Right lobe of liver (tissue), 4 donors: Measurements from ENCODE around the gene CROCC2.

Experiments
- POLR2A ChIP-seq: fragments of 450-650 bp; IDR thresholded peaks from one replicate; pipeline ENCODE4 v1.6.1; 2017; ENCODE audit warnings: antibody characterized with exemption, mild to moderate bottlenecking
- TF ChIP-seq, protein P1 (sequence below), 4 donors: fragments of 200-600 bp in 3 of 4; fragments of 450-650 bp in 1 of 4; IDR thresholded peaks; one replicate each; pipeline versions ENCODE4 v1.5.1 to v1.8.0; 2016 to 2022; ENCODE audit warnings: antibody characterized with exemption in 4 of 4, mild to moderate bottlenecking in 2 of 4
- donor health status: DM: no; HTN: no; CAD: no.
- donor health status: DM: no; HTN: no; CAD: no.
- donor health status: DM: no; HTN: yes; CAD: no.

DNA sequence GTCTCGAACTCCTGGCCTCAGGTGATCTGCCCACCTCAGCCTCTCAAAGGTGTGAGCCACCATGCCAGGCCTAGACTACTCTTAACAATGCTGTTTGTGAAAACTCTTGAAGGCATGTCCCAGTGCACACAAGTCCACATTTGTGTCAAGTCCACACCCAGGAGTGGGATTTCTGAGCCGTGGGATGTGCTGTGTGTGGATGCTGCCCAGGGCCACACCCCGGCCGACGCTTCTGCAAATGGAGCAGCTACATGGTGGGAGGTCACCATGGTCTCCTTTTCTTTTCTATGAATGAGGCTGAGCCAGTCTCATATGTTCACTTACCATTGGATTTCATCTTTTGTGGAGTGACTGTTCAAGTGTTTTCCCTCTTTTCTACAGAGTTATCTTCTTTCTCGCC, 108.1 kb downstream of the CROCC2 start:
- TF ChIP-seq, protein P1, sequence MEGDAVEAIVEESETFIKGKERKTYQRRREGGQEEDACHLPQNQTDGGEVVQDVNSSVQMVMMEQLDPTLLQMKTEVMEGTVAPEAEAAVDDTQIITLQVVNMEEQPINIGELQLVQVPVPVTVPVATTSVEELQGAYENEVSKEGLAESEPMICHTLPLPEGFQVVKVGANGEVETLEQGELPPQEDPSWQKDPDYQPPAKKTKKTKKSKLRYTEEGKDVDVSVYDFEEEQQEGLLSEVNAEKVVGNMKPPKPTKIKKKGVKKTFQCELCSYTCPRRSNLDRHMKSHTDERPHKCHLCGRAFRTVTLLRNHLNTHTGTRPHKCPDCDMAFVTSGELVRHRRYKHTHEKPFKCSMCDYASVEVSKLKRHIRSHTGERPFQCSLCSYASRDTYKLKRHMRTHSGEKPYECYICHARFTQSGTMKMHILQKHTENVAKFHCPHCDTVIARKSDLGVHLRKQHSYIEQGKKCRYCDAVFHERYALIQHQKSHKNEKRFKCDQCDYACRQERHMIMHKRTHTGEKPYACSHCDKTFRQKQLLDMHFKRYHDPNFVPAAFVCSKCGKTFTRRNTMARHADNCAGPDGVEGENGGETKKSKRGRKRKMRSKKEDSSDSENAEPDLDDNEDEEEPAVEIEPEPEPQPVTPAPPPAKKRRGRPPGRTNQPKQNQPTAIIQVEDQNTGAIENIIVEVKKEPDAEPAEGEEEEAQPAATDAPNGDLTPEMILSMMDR (IDR thresholded peaks at IDR 0.05): no peak
- TF ChIP-seq POLR2A: no peak
